Stimulated activated naive CD8-positive, alpha-beta T cell treated with anti-CD3 and anti-CD28 coated beads, Interleukin-15, Interleukin-2, amounts not matched to agents 100 U/mL and 50 U/mL, for 24 hours (primary cell): ENCODE data around the gene TMEM63A.
"Not testable (repeated sequence)": the region's sequence is repeated elsewhere in the genome, so short reads cannot be mapped to it uniquely, and the experiment has no call there.

Experiments
- ATAC-seq: fragments of 150-1000 bp; cut with Tn5 transposase; one replicate; pipeline ENCODE4 v1.10.0; 2021
- DNase-seq: peaks from one replicate; pipeline ENCODE4 v3.0.0; 2021

Gene TMEM63A

GRCh38 chr1:225844236-225845061 lies 37.7 kb downstream of the TMEM63A start:
- DNase-seq: no peak
- ATAC-seq: no peak

GRCh38 chr1:225843426-225843795 lies 38.8 kb downstream of the TMEM63A start:
- no peak for ATAC-seq
- DNase-seq: no peak

GRCh38 chr1:225842788-225843425 lies 39.3 kb downstream of the TMEM63A start:
- no peak for DNase-seq
- ATAC-seq: no peak

GRCh38 chr1:225842074-225842473 lies 40.1 kb downstream of the TMEM63A start:
- ATAC-seq: peak; percentile 28
- DNase-seq: no peak

DNA sequence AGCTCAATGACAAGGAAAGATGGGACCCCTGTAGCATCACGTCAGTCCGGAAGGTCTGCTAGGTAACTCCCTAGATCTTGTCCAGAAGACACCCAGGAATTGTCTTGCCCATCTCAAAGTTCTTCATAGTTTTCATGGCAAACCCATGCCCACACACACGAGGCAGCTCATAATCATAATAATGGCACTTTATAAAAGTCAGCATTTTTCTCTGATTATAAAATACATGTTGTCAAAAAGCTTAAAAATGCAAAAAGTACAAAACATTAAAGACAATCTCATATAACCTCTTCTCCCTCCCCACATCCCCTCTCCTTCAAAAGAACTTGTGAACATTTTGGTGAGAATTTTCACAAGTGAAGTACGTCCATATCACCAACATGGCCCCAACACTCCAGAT lies 41.5 kb downstream of the TMEM63A start:
- no peak for ATAC-seq

GRCh38 chr1:225840223-225840610 lies 42.0 kb downstream of the TMEM63A start:
- DNase-seq: no peak
- no peak for ATAC-seq

More for the DNA sequence above, 41.5 kb downstream of the TMEM63A start:
- no peak for DNase-seq

- DNase-seq (no peak), ATAC-seq (no peak)
These were observed 43.4 kb downstream of the TMEM63A start for GRCh38 chr1:225838793-225839192.

DNA sequence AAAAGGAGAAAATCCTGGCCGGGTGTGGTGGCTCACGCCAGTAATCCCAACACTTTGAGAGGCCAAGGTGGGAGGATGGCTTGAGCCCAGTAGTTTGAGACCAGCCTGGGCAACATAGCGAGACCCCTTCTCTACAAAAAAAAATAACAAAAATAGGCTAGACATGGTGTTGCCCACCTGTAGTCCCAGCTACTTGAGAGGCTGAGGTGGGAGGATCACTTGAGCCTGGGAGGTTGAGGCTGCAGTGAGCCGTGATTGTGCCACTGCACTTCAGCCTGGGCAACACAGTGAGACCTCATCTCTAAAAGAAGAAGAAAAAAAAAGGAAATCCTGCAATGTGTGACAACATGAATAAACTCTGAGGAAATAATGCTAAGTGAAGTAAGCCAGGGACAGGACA lies 45.9 kb downstream of the TMEM63A start:
- not testable (repeated sequence) for ATAC-seq, DNase-seq

GRCh38 chr1:225835856-225836255 lies 46.3 kb downstream of the TMEM63A start:
- DNase-seq (no peak), ATAC-seq (no peak)

DNA sequence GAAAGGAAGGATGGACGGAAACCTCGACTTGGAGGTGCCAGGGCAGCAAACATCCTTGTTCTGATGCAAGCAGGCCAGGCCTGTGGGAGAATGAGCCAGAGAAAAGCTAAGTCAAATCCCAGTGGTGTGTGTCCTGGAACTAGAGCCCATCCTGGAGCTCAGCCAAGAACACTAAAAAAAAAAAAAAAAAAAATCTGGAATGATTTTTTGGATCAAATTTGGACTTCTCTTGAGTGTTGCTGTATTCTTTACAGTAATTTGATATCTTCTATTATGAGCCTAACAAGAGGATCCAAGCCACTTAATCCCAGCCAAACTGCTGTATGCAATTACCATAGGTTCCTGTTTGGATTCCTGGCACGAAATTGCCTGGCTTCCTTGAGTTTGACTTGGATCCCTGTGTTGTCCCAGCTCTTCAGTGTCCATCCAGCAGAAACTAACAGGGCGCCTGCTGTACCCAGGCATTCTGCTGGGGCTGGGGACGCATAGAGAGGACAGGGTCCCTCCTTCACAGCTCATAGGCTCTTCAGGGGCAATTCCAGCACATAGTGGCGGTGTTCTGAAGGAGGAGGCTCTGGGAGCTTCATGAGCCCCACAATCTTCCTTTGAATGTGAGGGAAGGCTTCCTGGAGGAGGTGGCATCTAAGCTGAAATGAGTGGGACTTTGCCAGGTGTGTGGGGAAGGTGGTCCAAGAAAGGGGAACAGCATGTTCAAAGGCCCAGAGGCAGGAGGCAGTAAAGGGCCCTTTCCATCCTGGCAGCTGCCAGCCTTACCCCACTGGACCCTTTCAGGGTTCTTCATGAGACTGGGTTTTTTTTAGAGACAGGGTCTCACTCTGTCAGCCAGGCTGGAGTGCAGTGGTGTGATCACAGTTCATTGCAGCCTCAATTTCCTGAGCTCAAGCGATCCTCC lies 47.5 kb downstream of the TMEM63A start:
- DNase-seq (no peak), ATAC-seq (no peak)

DNA sequence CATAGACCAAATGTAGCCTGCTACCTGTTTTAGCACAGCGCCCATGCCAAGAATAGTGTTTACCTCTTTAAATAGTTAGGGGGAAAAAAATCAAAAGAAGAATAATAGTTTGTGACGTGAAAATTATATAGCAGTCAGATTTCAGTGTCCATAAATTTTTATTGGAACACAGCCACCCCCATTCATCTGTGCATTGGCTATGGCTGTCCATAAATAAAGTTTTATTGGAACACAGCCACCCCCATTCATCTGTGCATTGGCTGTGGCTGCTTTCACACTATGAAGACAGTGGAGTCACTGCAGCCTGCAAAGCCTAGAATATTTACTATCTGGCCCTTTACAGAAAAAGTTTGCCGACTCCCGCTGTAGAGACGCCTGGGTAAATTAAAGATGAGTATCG lies 51.3 kb downstream of the TMEM63A start:
- DNase-seq: no peak
- no peak for ATAC-seq

- no peak for ATAC-seq
These were observed 53.4 kb downstream of the TMEM63A start for GRCh38 chr1:225828706-225829345.

DNA sequence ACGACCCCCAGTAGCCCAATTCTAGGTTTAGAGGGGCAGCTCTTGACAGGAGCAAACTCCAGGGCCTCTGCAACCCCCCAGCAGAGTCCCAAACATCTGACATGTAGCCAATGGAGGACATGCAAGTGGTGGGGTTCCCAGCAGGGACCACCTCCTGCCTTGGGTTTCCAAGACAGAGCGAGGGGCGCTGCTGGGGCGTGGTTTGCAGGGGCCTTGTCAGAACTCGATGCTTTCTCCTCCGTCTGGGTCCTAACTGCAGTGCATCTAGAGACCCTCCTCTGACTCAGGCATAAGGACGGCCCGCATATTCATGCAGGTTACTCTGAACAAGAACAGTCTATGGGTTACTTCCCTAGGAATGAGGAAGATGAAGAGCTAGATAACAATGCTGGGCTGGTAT lies 55.1 kb downstream of the TMEM63A start:
- no peak for DNase-seq
- no peak for ATAC-seq

More at GRCh38 chr1:225828706-225829345, 53.4 kb downstream of the TMEM63A start:
- DNase-seq: no peak

GRCh38 chr1:225825607-225826007 lies 56.6 kb downstream of the TMEM63A start:
- no peak for ATAC-seq
- DNase-seq: no peak

DNA sequence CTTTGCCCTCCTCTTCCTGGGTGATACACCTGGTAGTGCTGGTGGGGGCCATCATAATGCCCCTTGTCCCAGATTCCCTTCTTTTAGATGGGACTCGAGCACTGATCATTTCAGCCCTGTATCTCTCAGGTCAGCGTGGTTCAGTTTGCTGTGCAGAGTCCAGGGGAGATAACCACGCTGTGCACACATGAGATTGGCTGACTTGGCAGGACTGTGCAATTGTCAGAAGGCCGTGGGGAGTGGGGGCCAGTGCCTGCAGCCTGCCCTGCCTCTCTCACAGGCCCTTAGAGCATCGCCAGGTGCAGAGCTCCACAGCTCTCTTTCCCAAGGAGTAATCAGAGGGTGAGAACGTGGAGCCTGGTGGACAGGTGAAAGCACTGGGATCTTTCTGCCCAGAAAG lies 57.1 kb downstream of the TMEM63A start:
- no peak for DNase-seq
- ATAC-seq: no peak

- no peak for DNase-seq
- ATAC-seq: no peak
These were observed 57.6 kb downstream of the TMEM63A start for GRCh38 chr1:225824533-225824941.

- DNase-seq: no peak
These were observed 58.3 kb downstream of the TMEM63A start for GRCh38 chr1:225823811-225824261.

DNA sequence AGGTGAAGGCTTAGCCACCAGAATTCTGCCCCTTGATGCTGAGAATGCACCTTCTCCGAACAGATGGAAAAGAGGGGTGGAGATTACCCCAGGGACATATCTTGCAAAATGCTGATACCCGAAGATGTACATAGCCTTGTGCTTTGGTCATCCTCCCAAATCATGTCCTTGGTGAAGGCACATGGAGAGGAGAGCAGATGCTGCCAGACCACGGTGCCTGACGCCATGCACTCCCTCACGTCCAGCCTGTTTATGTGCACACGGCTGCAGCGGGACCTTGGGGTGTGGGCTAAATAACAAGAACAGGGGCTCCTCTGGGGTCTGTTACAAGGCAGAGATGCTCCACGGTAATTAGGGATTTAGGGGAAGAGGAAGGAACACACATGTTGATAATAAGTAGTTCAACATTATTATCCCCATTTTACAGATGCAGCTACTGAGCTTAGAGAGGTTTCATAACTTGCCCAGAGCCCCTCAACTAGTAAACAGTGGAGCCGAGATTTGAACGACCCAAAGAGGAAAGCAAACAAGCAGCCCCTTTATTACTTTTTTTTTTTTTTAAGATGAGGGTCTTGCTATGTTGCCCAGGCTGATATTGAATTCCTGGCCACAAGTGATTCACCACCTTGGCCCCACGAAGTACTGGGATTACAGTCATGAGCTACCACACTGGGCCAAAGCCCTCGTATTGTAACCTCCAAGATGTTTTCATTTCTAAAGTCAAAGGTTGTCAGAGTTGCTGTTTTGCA lies 59.4 kb downstream of the TMEM63A start:
- no peak for DNase-seq
- ATAC-seq: no peak

More at GRCh38 chr1:225823811-225824261, 58.3 kb downstream of the TMEM63A start:
- no peak for ATAC-seq

GRCh38 chr1:225820522-225821120 lies 61.6 kb downstream of the TMEM63A start:
- DNase-seq: no peak
- ATAC-seq: no peak

DNA sequence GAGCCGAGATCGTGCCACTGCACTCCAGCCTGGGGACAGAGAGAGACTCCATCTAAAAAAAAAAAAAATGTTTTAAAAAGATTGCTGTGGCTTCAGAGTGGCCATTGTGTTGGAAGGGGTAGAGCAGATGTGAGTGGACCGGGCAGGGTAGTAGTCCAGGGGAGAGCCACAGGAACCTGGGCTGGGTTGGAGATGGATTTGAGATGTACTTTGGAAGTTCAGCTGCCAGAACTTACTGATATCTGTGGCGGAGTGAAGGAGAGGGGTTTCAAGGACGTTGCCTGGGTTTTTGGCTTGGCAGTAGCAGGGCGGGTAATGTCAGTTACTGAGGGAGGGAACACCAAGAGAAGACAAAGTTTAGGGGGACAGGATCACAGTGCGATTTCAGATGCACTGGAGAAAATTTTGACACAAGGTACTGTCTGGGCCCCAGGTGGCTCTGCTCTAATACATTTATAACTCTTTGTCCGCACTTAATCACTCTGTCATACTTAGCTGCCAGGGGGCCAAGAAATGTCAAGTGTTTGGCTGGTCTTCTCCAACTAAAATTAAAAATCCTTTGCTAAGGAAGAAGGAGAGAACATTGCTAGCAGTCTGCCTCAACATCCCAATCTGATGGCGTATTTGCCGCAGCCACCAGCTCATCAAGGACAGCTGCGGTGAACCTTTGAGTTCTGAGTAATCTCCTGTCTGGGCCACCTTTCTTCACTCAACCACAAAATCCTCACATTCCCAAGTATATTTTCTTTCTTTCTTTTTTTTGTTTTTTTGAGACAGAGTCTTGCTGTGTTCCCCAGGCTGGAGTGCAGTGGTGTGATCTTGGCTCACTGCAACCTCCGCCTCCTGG lies 62.6 kb downstream of the TMEM63A start:
- ATAC-seq (no peak), DNase-seq (no peak)
